ENCODE measurements around the gene MYBPC3.

The MYBPC3 gene

DNA sequence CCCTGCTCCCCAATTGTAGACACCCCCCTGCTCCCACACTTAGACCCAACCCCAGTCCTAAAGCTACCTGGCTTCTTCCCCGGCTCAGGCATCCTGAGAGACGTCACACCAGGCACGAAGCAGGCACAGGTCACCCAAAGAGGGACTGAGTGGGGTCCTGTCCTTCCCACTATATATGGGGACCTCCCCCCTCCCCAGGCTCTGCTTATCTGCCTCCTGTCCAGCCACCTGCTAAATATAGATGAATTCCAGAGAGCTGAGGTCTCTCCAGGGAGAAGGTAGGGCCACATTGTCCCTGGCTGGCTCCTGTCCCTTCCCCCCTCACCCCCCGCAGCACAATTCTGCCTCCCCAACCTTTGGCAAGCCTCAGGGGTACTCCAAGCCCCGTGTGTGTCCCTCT lies at the start of gene MYBPC3:
Gene MYBPC3, minus strand, starts transcription at position 147 of the 400 bp plus-strand sequence. Its CDS starts 55 bp downstream, at position 92.
- no peak for DNase-seq

DNA sequence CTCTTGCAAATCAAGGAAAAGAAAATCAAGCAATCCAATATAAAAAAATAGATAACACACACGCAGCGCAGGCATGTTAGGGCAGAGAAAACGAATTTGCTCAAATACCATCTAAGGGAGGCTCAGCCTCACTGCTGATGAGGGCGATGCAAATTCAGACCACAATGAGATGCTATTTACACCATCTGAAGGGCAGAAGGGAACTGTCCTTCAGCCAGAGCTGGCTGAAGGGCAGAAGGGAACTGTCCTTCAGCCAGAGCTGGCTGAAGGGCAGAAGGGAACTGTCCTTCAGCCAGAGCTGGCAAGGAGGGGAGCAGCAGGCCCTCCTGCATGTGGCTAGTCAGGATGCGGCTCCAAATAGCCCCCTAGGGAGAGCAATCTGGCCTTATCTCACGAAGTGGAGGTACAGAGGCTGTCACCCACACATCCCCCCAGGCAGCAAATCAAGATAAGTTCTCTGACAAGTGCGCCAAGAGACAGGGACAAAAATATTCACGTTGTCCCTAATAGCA lies 48.3 kb upstream of the MYBPC3 start:
- no peak for DNase-seq

DNA sequence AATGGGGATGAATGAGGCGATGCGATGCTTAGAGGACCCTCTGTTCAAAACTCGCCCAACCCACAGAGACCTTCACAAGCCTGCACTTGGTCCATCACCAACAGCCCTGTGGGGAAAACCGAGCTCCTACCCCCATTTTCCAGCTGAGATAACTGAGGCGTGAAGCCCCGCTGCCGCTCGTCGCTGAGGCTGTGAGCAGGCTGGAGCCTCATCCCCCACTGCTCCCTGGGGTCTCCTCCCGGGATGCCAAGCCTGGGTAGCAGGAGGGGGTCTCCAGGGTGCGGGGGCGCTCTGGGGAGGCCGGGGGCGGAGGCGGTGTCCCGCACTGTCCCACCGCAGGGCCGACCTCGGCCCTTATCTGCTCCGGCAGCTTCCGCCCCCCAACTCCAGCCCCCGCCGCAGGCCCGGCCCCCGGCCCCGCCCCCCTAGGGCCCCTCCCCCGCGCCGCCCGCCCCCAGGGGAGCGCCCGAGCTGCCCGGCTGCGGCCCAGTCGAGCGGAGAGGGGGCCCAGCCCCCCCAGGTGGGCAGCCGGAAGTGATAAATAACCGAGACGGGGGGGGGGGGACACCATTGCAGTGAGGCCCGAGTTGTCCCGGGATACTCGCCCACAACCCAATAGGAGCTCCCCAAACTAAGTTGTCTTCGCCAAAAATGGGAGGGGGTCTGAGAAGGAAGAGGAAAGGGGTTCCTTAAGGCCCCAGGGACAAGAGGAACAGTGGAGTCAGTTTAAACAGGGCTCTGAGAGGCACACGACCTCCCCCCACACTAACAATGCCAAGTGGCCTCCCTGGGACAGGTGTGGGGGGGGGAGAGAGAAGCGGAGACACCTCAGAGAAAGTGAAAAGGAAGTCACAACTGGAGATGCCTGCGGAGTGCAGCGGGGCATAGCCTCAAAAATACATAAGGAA lies 47.6 kb upstream of the MYBPC3 start:
- DNase-seq, result peak; percentile 44

DNA sequence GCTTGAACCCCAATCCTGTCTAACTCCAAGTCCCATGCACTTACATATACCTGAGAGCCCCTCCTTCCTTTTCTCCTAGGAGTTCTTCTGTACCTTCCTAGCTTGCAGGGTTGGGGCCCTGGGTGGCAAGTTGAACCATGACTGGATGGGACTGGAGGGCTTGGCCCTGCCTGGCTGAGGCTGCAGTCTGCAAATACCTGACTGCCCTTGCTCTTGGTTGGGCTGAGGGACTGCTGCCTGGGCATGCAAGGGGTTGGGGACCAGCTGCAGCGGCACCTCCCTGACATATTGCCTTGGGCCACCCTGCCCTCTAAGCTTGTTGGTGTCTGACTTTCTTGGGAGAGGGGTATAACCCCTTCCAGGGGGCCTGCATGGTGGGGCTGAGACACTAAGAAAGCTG lies 46.0 kb upstream of the MYBPC3 start:
- DNase-seq, result no peak

DNA sequence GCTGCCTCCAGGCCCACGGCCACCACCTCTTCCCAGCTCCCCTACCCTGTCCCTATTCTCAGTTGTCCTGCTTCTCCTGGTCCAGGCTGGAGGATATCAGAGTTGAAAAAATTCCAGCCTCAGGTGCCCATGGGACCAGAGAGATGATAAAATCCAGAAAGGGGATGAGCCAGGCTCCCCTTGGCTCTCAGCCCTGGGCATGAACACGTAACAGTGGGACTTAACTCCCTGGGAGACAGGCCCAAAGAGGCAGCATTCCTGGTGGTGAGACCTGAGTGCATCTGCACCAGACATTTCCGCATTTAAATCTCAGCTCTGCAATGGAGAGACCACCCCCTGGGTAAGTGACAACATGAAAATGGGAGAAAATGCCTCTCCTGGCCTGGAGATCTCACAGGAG lies 45.5 kb upstream of the MYBPC3 start:
- DNase-seq, result no peak

DNA sequence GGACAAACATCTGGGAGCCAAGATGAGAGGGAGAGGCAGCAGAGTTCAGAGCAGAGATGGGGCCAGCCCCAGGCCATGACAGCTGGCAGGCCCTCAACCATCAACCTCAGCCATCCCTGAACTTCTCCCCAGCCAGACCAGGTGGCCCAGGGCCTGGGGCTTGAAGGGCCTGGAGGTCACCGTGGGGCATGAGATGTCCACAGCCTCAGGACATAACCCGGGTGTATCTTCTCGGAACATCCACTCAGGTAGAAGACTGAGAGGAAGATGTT lies 43.5 kb upstream of the MYBPC3 start:
- DNase-seq, result no peak

DNA sequence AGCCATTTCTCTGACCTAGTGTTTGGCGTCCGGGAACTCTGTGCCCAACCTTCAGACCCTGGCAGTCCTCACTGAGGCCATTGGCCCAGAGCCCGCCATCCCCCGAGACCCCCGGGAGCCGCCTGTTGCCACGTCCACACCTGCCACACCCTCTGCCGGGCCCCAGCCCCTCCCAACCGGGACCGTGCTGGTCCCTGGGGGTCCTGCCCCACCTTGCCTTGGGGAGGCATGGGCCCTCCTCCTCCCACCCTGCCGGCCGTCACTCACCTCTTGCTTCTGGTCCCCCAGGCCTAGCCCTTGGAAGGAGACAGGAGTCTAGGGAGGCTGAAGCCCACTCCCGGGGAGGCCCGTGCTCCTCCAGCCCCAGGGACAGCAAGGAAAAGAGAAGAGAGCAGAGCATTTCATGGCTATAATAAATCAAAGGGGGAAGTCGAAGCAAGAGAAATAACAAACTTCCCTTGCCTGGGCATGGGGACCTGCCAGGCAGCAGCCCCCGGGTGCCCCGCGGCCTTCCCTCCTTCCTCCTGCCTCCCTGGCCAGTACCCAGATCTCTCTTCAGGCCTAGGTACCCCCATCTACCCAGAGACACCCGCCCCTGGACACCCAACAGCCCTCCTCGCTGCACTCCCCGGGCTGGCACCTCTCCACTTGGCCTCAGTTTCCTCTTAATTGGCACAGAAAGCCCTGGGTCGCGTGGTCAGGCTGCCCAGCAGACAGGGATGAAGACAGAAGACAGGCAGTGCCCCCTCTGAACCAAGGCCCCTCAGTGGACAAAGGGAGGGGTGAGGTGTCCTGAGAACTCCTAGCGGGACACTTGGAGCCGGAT lies 42.9 kb upstream of the MYBPC3 start:
- no peak for DNase-seq

DNA sequence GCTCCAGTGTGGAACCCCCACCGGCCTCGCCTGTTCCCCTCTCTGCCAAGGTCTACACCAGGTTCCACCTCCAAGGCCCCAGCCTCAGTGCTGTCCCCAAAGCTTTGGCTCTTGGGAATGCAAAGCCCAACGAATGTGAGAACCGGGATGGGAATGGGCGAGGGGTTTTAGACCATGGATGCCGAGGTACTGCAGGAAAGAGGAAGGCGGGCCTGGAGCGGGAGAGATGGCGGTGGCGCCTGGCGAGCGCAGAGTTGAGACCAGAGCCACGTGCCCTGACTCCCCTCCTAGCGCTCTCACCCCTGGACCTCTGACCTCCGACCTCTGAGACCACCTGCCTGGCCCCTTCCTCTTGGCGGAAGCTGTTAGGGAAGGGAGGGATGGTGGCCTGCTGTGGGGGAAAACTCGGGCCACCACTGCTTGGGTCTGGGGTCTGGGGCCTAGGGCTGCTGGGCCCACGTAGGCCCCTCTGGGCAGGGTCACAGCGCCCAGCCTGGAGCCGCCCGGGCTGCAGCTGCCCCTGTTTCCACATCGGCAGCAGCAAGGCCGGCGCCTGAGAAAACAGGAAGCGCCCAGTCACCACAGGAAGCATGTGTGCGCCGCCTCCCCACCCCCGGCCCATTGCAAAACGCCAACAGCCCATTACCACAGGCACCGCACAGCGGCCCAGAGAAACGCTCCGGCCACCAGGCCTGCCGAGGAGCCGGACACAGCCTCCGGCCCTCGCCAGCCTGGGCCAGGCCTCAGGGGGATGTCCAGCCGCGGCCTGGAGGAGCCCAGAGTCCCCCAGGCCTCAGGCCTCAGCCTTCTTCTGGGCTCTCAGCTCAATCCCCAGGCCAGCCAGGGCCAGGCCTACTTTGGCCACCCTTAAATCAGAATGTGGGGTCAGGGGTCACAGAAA lies 42.1 kb upstream of the MYBPC3 start:
- DNase-seq, result peak; percentile 66

DNA sequence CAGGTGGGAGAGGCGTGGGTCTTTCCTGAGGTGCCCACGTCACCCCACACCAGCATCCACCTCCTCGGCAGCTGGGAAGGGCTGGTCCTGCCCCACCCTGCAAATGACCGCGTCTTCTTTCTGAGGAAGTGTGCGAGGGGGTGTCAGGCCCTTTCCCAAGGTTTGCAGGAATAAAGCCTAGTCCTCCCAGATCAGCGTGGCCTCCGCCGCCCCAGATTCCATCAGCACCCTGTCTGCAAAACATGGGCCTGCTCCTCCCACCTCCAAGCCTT lies 41.5 kb upstream of the MYBPC3 start:
- DNase-seq, result no peak

DNA sequence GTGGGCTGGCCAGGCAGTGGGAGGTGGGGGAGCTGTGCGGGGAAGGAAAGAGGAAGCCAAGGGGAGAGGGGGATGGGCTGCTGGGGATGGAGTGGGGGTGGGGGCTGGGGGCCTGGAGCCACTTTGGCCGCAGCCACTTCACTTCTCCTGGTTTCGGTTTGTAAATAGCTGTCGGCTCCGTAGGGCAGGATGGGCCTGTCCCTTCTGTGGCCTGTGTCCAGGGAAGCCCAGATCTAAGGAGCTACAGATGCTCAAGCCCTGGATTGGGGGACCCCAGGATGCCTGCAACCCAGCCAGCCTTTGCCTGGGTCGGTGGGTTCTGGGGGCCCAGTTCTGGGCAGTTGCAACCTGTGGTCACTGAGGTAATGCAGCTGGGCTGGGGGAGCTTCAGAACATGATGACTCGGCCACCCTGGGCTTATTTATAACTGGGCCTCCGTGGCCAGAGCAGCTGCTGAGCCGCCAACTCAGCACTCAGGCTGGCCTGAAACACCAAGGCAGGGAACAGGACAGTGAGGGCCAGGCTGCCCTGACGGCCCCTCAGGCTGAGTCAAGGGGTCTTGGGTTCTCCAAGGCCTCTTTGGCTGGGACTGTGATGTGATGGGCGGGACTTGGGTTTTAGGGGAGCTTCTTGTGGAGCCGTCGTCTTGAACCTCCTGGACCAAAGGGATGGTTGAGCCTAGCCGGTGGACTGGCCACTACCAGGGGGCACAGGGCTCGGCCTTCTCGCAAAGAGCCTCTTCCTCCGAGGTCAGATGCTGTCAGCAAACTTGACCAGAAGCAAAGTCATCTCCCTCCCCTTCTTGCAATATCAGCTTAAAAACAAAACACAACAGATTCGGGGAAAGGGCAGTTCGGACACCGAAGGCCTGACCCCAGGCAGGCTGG lies 40.9 kb upstream of the MYBPC3 start:
- no peak for DNase-seq

DNA sequence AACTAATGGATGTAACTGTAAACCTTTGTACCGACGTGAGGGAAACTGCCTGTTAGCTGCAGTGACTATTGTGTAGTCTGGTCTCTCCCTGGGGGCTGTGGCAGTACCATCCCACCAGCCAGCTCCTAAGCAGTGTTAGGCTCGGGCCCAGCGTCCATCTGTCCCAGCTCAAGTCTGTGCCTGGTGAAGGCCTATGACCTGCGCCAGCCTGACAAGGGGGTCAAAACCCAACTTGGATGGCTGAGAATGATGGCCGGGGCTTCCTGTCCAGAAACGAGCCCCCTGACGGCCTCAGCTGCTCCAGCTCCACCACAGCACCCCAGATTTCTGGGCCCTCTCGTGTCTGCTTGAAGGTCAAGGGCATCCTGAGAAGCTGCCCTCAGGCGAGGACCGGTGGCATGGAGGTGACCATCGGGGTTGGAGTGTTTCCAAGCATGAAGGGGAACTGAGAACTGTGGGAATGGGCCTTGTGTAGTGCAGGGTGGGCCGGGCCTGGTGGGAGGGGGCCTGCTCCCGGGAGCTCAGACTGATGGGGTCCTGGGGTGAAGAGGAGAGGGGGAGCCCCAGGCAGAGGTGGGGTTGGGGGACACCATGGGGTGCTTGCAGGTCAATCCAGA lies 40.2 kb upstream of the MYBPC3 start:
- no peak for DNase-seq

DNA sequence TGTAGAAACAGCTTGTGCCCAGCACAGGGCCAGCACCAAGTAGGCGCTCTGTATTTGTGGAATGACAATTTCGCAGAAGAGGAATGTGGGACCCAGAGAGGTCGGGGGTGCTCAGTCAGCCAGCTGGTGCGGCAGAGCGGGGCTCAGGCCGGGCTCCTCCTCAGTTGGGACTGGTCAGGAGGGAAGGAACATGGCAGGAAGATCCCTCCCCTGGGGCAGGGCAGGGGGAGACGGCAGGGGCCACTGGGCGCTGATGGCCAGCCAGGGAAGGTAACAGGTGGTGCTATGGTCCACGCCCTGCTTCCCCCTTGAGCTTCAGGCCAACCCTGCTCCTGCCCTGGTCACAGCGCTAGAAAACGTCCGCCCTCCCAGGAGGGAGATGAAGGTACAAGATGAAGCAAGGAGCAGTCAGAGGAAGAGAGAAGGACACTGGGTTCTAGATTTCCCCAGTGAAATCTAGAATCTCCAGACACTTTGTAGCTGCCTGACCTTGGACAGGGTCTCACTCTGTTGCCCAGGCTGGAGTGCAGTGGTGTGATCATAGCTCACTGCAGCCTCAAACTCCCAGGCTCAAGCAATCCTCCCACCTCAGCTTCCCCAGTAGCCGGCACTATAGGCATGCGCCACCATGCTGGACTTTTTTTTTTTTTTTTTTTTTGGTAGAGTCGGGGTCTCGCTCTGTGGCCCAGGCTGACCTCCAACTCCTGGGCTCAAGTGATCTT lies 39.4 kb upstream of the MYBPC3 start:
- DNase-seq, result no peak

DNA sequence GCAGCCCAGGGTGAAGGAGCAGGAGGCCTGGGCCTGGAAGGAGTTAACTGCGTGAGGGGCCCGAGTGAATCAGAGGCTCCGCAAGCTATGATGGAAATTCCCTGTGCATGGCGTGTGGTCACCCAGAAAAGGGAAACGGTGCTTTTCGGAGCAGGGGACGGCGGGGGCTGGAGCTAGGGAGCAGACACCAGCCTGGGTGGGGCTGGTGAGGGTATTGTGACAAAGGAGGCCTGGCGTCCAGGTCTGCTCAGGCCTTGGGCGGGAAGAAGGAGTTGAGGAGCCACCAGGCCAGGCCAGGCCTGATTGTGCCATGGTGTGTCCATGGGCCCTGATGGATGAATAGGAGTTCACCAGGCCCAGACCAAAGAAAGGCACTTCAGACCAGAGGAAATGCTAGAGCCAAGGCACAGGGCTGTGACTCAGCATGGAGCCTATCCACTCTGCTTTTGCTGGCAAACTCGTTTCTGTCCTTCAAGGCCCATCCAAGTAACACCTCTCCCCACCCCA lies 38.6 kb upstream of the MYBPC3 start:
- peak; percentile 31 for DNase-seq

DNA sequence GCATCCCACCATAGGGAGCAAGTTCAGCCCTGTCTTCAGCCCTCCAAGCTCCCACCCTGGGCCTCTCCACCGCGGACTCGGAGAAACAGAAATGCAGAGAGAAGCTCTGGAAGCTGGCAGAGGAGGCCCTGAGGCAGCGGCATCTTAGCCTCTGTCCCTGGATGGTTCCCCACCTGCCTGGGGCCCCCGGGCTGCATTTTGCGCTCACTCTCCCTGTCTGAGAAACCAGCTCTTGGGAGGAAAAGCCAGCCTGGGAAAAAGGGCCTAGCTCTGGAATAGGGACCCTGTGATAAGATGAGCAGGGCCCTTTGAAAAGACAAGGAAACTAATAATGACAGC lies 37.9 kb upstream of the MYBPC3 start:
- DNase-seq, result no peak

DNA sequence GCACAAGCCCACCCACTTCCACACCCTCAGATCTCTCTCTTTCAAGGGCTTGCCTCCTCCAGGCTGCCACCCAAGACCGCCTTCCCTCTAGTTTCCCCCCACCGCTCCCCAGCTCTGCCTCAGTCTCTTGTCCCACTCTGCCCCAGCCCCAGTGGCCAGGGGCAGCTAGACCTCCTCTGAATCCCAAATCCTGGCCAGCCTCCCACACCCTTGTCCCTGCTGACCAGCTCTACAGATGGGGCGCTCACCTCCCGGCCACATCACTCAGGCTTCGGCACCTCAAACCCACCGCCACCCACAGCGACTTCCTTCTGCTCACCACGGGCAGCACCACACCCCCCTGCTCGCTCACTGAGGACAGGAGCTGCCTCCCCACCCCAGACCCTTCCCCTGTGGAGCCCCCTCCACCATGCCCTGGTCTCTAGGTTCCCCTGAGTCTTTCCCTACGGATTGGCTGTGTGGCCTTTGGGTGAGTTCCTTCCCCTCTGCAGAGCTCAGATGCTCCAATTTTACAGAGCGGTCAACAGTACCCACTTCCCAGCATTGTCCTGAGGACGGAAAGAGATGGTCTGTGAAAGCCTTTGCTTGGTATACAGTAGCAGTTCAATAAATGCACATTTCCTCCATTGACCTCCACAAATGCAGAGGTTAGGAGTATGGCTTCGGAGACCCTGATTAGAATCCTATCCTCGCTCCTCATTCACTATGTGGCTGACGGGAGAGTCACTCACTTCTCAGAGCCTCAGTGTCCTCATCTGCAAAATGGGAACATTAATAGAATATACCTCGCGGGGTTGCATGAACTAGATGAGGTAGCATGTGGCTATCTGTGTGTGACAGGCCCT lies 37.3 kb upstream of the MYBPC3 start:
- DNase-seq, result no peak

DNA sequence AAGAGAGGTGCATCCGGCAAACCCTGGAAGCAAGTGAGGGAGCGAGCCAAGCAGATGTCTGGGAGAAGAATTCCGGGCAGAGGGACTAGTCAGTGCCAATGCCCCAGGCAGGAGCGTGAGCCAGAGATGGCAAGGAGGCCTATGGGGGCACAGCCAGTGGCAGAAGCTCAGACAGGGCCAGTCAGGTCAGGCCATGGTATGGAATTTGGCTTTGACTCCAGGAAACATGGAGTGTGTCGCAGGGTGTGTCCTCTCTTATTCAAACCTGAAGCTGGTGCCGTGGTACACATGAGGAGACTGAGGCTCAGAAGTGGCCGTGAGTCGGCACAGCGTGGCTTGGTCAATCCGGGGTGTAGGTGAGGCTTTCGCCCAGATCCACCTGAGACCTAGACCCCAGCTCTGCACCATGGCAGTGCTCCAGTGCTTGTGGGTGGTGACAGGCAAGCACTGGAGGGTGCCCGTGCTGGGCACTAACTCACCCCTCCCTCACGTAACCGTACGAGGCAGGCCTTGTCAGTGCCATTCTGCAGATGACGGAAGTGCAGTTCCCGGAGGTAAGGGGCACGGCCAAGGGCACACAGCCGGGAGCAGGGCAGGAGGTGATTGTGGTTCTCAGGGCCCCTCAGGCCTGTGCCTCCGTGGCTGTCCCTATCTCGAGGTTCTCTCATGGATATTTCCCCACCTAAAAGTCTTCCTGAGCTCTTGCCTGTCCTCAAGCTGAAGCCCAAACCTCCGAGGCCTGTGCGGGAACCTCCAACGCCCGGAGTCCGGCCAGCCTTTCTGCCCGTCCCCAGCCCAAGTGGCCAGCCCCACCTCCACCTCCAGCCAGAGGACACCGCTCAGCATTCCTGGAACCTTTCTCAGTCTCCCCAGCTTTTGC lies 36.4 kb upstream of the MYBPC3 start:
- no peak for DNase-seq

DNA sequence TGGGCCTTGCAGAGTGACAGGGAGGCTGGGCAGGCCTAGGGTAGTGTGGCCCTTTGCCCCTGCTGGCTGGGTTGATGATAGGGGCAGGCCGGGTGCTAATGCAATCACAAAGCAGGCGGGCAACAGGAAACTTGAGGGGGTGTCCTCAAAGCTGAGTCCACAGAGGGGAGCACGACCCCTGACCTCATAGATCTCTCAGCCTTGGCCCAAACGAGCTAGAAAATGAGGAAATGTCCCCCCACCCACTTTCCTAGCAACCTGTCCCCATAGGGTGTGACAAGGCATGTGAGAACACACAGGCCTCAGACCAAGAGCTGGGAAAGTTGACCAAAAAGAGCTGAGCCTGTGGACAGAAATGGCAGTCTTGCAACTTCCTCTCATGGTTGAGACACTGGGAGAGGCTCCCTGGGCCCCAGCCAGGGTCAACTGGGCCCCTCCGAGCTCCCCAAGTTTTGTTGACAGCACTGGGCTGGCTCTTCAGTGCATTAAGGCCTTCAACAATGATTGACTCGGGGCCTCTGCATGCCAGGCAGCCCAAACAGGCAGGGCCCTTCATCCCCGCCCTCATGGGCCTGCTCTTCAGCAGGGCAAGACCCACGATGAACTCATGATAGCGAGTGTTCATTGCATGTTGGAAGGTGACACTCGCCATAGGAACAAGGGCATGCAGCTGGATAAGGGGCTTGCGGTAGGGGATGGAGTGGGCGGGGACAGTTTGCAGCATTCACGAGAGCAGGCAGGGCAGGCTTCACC lies 35.6 kb upstream of the MYBPC3 start:
- no peak for DNase-seq

DNA sequence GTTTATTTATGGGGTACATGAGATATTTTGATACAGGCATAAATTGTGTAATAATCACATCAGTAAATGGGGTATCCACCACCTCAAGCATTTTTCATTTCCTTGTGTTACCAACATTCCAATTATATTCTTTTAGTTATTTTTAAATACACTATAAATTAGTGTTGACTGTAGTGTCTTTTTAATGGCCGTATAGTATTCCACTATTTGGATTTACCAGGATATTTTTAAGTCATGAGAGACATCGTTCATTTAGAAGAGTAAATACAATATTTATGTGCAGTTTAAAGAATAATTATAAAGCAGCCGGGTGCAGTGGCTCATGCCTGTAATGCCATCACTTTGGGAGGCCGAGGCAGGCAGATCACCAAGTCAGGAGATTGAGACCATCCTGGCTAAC lies 32.0 kb upstream of the MYBPC3 start:
- no peak for DNase-seq
